Measurements from ENCODE around the gene SLCO6A1.

SLCO6A1 gene

GRCh38 chr5:102481054-102481715, 17.6 kb downstream of the SLCO6A1 start:
- H3K4me2 ChIP-seq (ENCODE audit: low read depth, low read length) = no peak overlapping the region
- no peak overlapping the region for H2AFZ ChIP-seq (ENCODE audit: low read length)
- peak; percentile 71 for DNase-seq
- H3F3A ChIP-seq (ENCODE audit: insufficient read depth, low read length) = 0 out of 2 replicates have a peak, but pooled peaks cover 7% of the 10 kb centered on the region
- no peaks in the 10 kb centered on the region for H4K20me1 ChIP-seq (ENCODE audit: insufficient read depth, low read length)
- H3K9ac ChIP-seq (ENCODE audit: low read length) = no peak overlapping the region
- 0 out of 2 replicates have a peak, but pooled peaks cover 1% of the 10 kb centered on the region for H3K9me3 ChIP-seq (replicated peaks; ENCODE audit: insufficient read depth, low read length)
- peaks cover 9% of the 10 kb centered on the region; the same call in 1 of the 2 replicates for H3K4me1 ChIP-seq (ENCODE audit: low read length)
- no peaks in the 10 kb centered on the region for H3K9me2 ChIP-seq (replicated peaks; ENCODE audit: insufficient read depth, low read length)
- H3K79me2 ChIP-seq (ENCODE audit: low read length) = no peaks in the 10 kb centered on the region
- no peak overlapping the region for H3K4me3 ChIP-seq (ENCODE audit: low read length)
- no peak overlapping the region for H3K27ac ChIP-seq (ENCODE audit: low read length)
- H3K36me3 ChIP-seq (replicated peaks; ENCODE audit: insufficient read depth, low read length) = no peaks in the 10 kb centered on the region
- TF ChIP-seq EZH2 (optimal IDR thresholded peaks at IDR 0.05; ENCODE audit: low read depth, low read length) = no peak
- no peak for TF ChIP-seq EZH2phosphoT487 (IDR thresholded peaks at IDR 0.05; ENCODE audit: low read length)
- no peak for TF ChIP-seq CTCF (IDR thresholded peaks at IDR 0.05; ENCODE audit: low read length)
- no peaks in the 10 kb centered on the region for H3K27me3 ChIP-seq (replicated peaks; ENCODE audit: insufficient read depth, low read length)

GRCh38 chr5:102453716-102454115, 45.1 kb downstream of the SLCO6A1 start:
- peak overlapping the region; percentile 4; the same call in 1 of the 2 replicates for H3K4me3 ChIP-seq (ENCODE audit: low read length)
- H3K4me2 ChIP-seq (ENCODE audit: low read depth, low read length) = peak overlapping the region; percentile 48
- no peaks in the 10 kb centered on the region for H3K4me1 ChIP-seq (ENCODE audit: low read length)
- peak; percentile 65 for DNase-seq
- H3F3A ChIP-seq (ENCODE audit: insufficient read depth, low read length) = no peaks in the 10 kb centered on the region
- H3K9me3 ChIP-seq (replicated peaks; ENCODE audit: insufficient read depth, low read length) = no peaks in the 10 kb centered on the region
- no peaks in the 10 kb centered on the region for H3K79me2 ChIP-seq (ENCODE audit: low read length)
- no peaks in the 10 kb centered on the region for H3K36me3 ChIP-seq (replicated peaks; ENCODE audit: insufficient read depth, low read length)
- no peak overlapping the region for H3K27ac ChIP-seq (ENCODE audit: low read length)
- no peak overlapping the region for H3K9ac ChIP-seq (ENCODE audit: low read length)
- H3K9me2 ChIP-seq (replicated peaks; ENCODE audit: insufficient read depth, low read length) = no peaks in the 10 kb centered on the region
- TF ChIP-seq EZH2phosphoT487 (IDR thresholded peaks at IDR 0.05; ENCODE audit: low read length) (no peak), EZH2 (optimal IDR thresholded peaks at IDR 0.05; ENCODE audit: low read depth, low read length) (no peak), CTCF (IDR thresholded peaks at IDR 0.05; ENCODE audit: low read length) (no peak)
- no peaks in the 10 kb centered on the region for H4K20me1 ChIP-seq (ENCODE audit: insufficient read depth, low read length)
- peak overlapping the region; percentile 68 for H2AFZ ChIP-seq (ENCODE audit: low read length)
- H3K27me3 ChIP-seq (replicated peaks; ENCODE audit: insufficient read depth, low read length) = no peaks in the 10 kb centered on the region

GRCh38 chr5:102451082-102451481, 47.7 kb downstream of the SLCO6A1 start:
- Histone ChIP-seq H4K20me1 (ENCODE audit: insufficient read depth, low read length) (no peaks in the 10 kb centered on the region), H3K27ac (ENCODE audit: low read length) (no peak overlapping the region), H3K27me3 (replicated peaks; ENCODE audit: insufficient read depth, low read length) (no peaks in the 10 kb centered on the region), H3F3A (ENCODE audit: insufficient read depth, low read length) (no peaks in the 10 kb centered on the region), H3K36me3 (replicated peaks; ENCODE audit: insufficient read depth, low read length) (no peaks in the 10 kb centered on the region), H3K4me1 (ENCODE audit: low read length) (no peaks in the 10 kb centered on the region), H3K4me2 (ENCODE audit: low read depth, low read length) (no peak overlapping the region), H3K9me2 (replicated peaks; ENCODE audit: insufficient read depth, low read length) (no peaks in the 10 kb centered on the region), H3K4me3 (ENCODE audit: low read length) (no peak overlapping the region), H3K9ac (ENCODE audit: low read length) (no peak overlapping the region), H3K9me3 (replicated peaks; ENCODE audit: insufficient read depth, low read length) (no peaks in the 10 kb centered on the region), H3K79me2 (ENCODE audit: low read length) (no peaks in the 10 kb centered on the region), H2AFZ (ENCODE audit: low read length) (no peak overlapping the region)
- TF ChIP-seq EZH2phosphoT487 (IDR thresholded peaks at IDR 0.05; ENCODE audit: low read length) = no peak
- TF ChIP-seq EZH2 (optimal IDR thresholded peaks at IDR 0.05; ENCODE audit: low read depth, low read length) = no peak
- no peak for TF ChIP-seq CTCF (IDR thresholded peaks at IDR 0.05; ENCODE audit: low read length)
- DNase-seq = no peak
